ENCODE results near the gene CTCF. TPM values are rescaled to one million over a fixed set of nuclear protein-coding genes. Genes with fewer than 3 reads are reported as not detected.

CTCF gene
- polyA plus RNA-seq, 6 donors from 2014 or later = 40.2 to 93.3 (median 67.8) TPM

GRCh38 chr16:67538666-67539101, 23.6 kb upstream of the CTCF start:
- Mint-ChIP-seq H3K9me3 (no peaks in the 10 kb centered on the region), H3K36me3 (peaks cover 5 to 20% of the 10 kb centered on the region in 2 donors), H3K27me3 (no peaks in the 10 kb centered on the region), H3K4me1 (peaks cover 69 to 81% (median 79%) of the 10 kb centered on the region in 3 donors), H3K27ac (peak overlapping the region in 5 of 6 donors; percentile 27 to 98 (median 44)), H3K4me3 (peak overlapping the region; percentile 69 to 85 (median 80))
- no peak for DNase-seq
- ATAC-seq (ENCODE audit: low read depth in 2 of 2) = no peak

- Mint-ChIP-seq H3K27ac (peak overlapping the region; percentile 64 to 98 (median 88)), H3K27me3 (no peaks in the 10 kb centered on the region), H3K36me3 (peaks cover 5 to 24% of the 10 kb centered on the region in 2 donors), H3K4me3 (peak overlapping the region; percentile 57 to 85 (median 80)), H3K9me3 (no peaks in the 10 kb centered on the region), H3K4me1 (peaks cover 74 to 84% (median 81%) of the 10 kb centered on the region in 3 donors)
- DNase-seq (no peak), ATAC-seq (ENCODE audit: low read depth in 2 of 2) (no peak)
Observed at GRCh38 chr16:67539271-67539670, 23.1 kb upstream of the CTCF start.

- ATAC-seq (ENCODE audit: low read depth in 2 of 2) (no peak), DNase-seq (no peak)
- Mint-ChIP-seq H3K9me3 (no peaks in the 10 kb centered on the region), H3K36me3 (peaks cover 5 to 31% of the 10 kb centered on the region in 2 donors), H3K4me1 (peaks cover 74 to 90% (median 81%) of the 10 kb centered on the region in 3 donors), H3K4me3 (peak overlapping the region in 7 of 8 donors; percentile 13 to 86 (median 79)), H3K27me3 (no peaks in the 10 kb centered on the region), H3K27ac (peak overlapping the region; percentile 39 to 98 (median 86))
Observed at GRCh38 chr16:67539691-67540635, 22.4 kb upstream of the CTCF start.

- Mint-ChIP-seq H3K4me3 (peak overlapping the region in 5 of 8 donors; percentile 5 to 86 (median 53)), H3K27me3 (no peaks in the 10 kb centered on the region), H3K9me3 (no peaks in the 10 kb centered on the region), H3K36me3 (peaks cover 5 to 31% of the 10 kb centered on the region in 2 donors), H3K4me1 (peaks cover 70 to 89% (median 77%) of the 10 kb centered on the region in 3 donors), H3K27ac (peak overlapping the region in 4 of 6 donors; percentile 70 to 93 (median 82))
- ATAC-seq (ENCODE audit: low read depth in 2 of 2) (no peak), DNase-seq (no peak)
Observed at GRCh38 chr16:67540756-67541155, 21.6 kb upstream of the CTCF start.

GRCh38 chr16:67541391-67542263, 20.7 kb upstream of the CTCF start:
- ATAC-seq (ENCODE audit: low read depth in 2 of 2) = no peak
- DNase-seq = no peak
- peak overlapping the region in 5 of 8 donors; percentile 41 to 85 (median 53) for H3K4me3 Mint-ChIP-seq

GRCh38 chr16:67542464-67542863, 19.9 kb upstream of the CTCF start:
- ATAC-seq (ENCODE audit: low read depth in 2 of 2) = peak; percentile 64 to 68
- Mint-ChIP-seq H3K9me3 (no peaks in the 10 kb centered on the region), H3K27me3 (no peaks in the 10 kb centered on the region), H3K4me1 (peaks cover 69 to 87% (median 78%) of the 10 kb centered on the region in 3 donors), H3K4me3 (peak overlapping the region in 6 of 8 donors; percentile 9 to 49 (median 39)), H3K27ac (peak overlapping the region; percentile 80 to 97 (median 92)), H3K36me3 (peaks cover 5 to 31% of the 10 kb centered on the region in 2 donors)
- peak; percentile 71 for DNase-seq

More at GRCh38 chr16:67541391-67542263, 20.7 kb upstream of the CTCF start:
- Mint-ChIP-seq H3K27me3 (no peaks in the 10 kb centered on the region), H3K9me3 (no peaks in the 10 kb centered on the region), H3K27ac (peak overlapping the region; percentile 80 to 97 (median 85)), H3K36me3 (peaks cover 5 to 31% of the 10 kb centered on the region in 2 donors), H3K4me1 (peaks cover 69 to 87% (median 76%) of the 10 kb centered on the region in 3 donors)

- Mint-ChIP-seq H3K4me1 (peaks cover 75 to 93% (median 84%) of the 10 kb centered on the region in 3 donors), H3K36me3 (peaks cover 5 to 31% of the 10 kb centered on the region in 2 donors)
- DNase-seq = no peak
Observed at GRCh38 chr16:67543036-67543435, 19.3 kb upstream of the CTCF start.

GRCh38 chr16:67543582-67543981, 18.7 kb upstream of the CTCF start:
- H3K4me1 Mint-ChIP-seq = peaks cover 80 to 95% (median 89%) of the 10 kb centered on the region in 3 donors
- ATAC-seq (ENCODE audit: low read depth in 2 of 2) = no peak
- H3K4me3 Mint-ChIP-seq = peak overlapping the region in 3 of 8 donors; percentile 44 to 68 (median 47)
- H3K9me3 Mint-ChIP-seq = no peaks in the 10 kb centered on the region
- peaks cover 5 to 31% of the 10 kb centered on the region in 2 donors for H3K36me3 Mint-ChIP-seq
- H3K27me3 Mint-ChIP-seq = no peaks in the 10 kb centered on the region
- DNase-seq = no peak
- peak overlapping the region; percentile 69 to 88 (median 81) for H3K27ac Mint-ChIP-seq

More at GRCh38 chr16:67543036-67543435, 19.3 kb upstream of the CTCF start:
- H3K27ac Mint-ChIP-seq = peak overlapping the region in 4 of 6 donors; percentile 57 to 97 (median 83)
- H3K9me3 Mint-ChIP-seq = no peaks in the 10 kb centered on the region
- no peak for ATAC-seq (ENCODE audit: low read depth in 2 of 2)
- H3K27me3 Mint-ChIP-seq = no peaks in the 10 kb centered on the region
- peak overlapping the region in 2 of 8 donors; percentile 3 to 25 for H3K4me3 Mint-ChIP-seq

- Mint-ChIP-seq H3K9me3 (no peaks in the 10 kb centered on the region), H3K27me3 (no peaks in the 10 kb centered on the region), H3K4me1 (peaks cover 80 to 95% (median 89%) of the 10 kb centered on the region in 3 donors), H3K27ac (peak overlapping the region; percentile 63 to 94 (median 80)), H3K36me3 (peaks cover 5 to 31% of the 10 kb centered on the region in 2 donors), H3K4me3 (peak overlapping the region in 4 of 8 donors; percentile 33 to 48 (median 46))
- no peak for DNase-seq
- ATAC-seq (ENCODE audit: low read depth in 2 of 2) = no peak
Observed at GRCh38 chr16:67544329-67544841, 17.9 kb upstream of the CTCF start.

GRCh38 chr16:67544844-67545664, 17.3 kb upstream of the CTCF start:
- Mint-ChIP-seq H3K27me3 (no peaks in the 10 kb centered on the region), H3K9me3 (no peaks in the 10 kb centered on the region), H3K27ac (peak overlapping the region in 5 of 6 donors; percentile 57 to 88 (median 80)), H3K4me1 (peaks cover 83 to 97% (median 92%) of the 10 kb centered on the region in 3 donors), H3K4me3 (peak overlapping the region in 5 of 8 donors; percentile 32 to 78 (median 47)), H3K36me3 (peaks cover 5 to 31% of the 10 kb centered on the region in 2 donors)
- ATAC-seq (ENCODE audit: low read depth in 2 of 2) (no peak), DNase-seq (no peak)

- Mint-ChIP-seq H3K4me1 (peaks cover 83 to 94% (median 92%) of the 10 kb centered on the region in 3 donors), H3K9me3 (no peaks in the 10 kb centered on the region), H3K4me3 (peak overlapping the region in 1 of 8 donors; percentile 32), H3K27ac (peak overlapping the region in 3 of 6 donors; percentile 62 to 99 (median 98)), H3K27me3 (no peaks in the 10 kb centered on the region), H3K36me3 (peaks cover 5 to 29% of the 10 kb centered on the region in 2 donors)
- no peak for ATAC-seq (ENCODE audit: low read depth in 2 of 2)
- DNase-seq = no peak
Observed at GRCh38 chr16:67545665-67546024, 16.7 kb upstream of the CTCF start.

GRCh38 chr16:67546091-67546501, 16.2 kb upstream of the CTCF start:
- Mint-ChIP-seq H3K36me3 (peaks cover 5 to 24% of the 10 kb centered on the region in 2 donors), H3K27ac (peak overlapping the region; percentile 56 to 100 (median 98)), H3K4me1 (peaks cover 79 to 91% (median 90%) of the 10 kb centered on the region in 3 donors), H3K4me3 (peak overlapping the region in 1 of 8 donors; percentile 19), H3K9me3 (no peaks in the 10 kb centered on the region), H3K27me3 (no peaks in the 10 kb centered on the region)
- DNase-seq (no peak), ATAC-seq (ENCODE audit: low read depth in 2 of 2) (no peak)
